K562 (cell line): ENCODE measurements around the gene TSC22D3. TPM values are rescaled to one million over a fixed set of nuclear protein-coding genes. Genes with fewer than 3 reads are reported as not detected.

ENCODE experiments used
- SP1 ChIP-seq: sonication (generic); formaldehyde crosslinking; IDR thresholded peaks from 2 replicates; pipeline ENCODE4 v1.8.1; 2022; ENCODE audit warnings: mild to moderate bottlenecking, missing genetic modification reagents
- THRA ChIP-seq: fragments of 450-650 bp; IDR thresholded peaks from 2 replicates; pipeline ENCODE4 v1.6.1; 2017; ENCODE audit warnings: mild to moderate bottlenecking, moderate library complexity
- ZNF766 ChIP-seq: fragments of 200-800 bp; sonication (Bioruptor generic); conservative IDR thresholded peaks from 2 replicates; pipeline ENCODE4 v1.6.1; 2016; ENCODE audit warnings: missing genetic modification characterization, missing compliant biosample characterization
- polyA plus RNA-seq, 8 experiments: library from polyadenylated mRNA; depleted of rRNA in 4 of 8; stranded (reverse) in 5 of 8; unstranded in 3 of 8; fragments of >200 nt; fragmentation: Nextera tagmentation in 2 of 8; fragmentation: Illumina TruSeq in 1 of 8; extraction: Ambion mirVana in 2 of 8; extraction: Trizol in 1 of 8; gene quantifications; 2 replicates each; pipeline versions ENCODE4 v1.2.1 to v1.2.3, GENCODE V29; 2011 to 2014; ENCODE audit warnings: inconsistent platforms in 1 of 8, missing spikeins in 1 of 8
- total RNA-seq, 7 experiments: library from RNA; depleted of rRNA in 6 of 7; stranded (reverse); fragments of >200 nt in 6 of 7; fragmentation: Illumina TruSeq in 2 of 7; extraction: Trizol in 2 of 7; gene quantifications; 2 replicates each; pipeline versions ENCODE4 v1.2.1 to v1.2.3, GENCODE V29; 2011 to 2021; ENCODE audit warnings: low replicate concordance in 1 of 7
- TF ChIP-seq, protein P1 (sequence below): fragments of 200-600 bp; sonication (generic); IDR thresholded peaks from one replicate; pipeline ENCODE4 v1.6.1; 2012; ENCODE audit warnings: mild to moderate bottlenecking, low read depth, low read length, inconsistent platforms
- TF ChIP-seq, protein P2 (sequence below): fragments of 450-650 bp; IDR thresholded peaks from 2 replicates; pipeline ENCODE4 v1.6.1; 2016

TSC22D3 gene
- total and polyA plus RNA-seq, 9 of the 15 experiments (the other 6 are each of a cell fraction or from before 2014, with no cell fraction given): 0.48 to 3.0 (median 0.87) TPM

DNA sequence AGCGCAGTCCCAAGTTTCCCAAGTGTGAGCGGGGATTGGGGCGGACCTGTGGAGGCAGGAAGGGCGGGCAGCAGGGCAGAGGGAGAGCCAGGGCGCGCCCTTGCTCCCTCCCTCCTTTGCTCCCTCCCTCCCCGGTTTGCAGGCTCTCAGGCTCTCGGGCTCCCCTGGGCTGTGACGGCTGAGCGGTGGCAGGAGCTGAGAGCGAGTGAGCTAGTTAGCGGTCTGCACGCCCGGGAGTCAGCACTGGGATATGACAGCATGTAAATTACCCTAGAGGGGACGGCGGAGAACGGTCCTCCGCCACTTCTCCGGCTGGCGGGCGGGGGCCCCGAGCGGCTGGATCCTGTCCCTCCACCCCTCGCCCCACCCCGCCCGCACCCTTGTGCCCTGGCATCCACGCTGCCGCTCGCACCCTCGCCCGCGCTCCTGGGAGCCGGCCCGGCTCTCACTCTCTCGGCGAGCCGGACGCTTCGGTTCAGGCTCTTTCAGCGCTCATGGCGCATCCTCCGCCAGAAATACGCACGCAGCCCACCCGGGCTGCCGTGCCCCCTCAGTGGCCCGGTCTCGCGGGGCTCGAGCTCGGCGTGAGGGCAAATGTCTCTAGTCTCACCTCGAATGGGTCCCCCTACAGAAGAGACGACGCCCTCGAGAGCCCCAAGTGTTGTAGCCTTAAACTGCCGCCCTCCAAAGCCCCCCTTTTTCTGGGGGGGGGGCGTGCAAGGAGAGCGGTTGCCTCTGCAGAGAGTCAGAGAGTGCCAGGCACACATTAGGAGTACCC, at the start of gene TSC22D3 (continued):
- TF ChIP-seq, protein P1, sequence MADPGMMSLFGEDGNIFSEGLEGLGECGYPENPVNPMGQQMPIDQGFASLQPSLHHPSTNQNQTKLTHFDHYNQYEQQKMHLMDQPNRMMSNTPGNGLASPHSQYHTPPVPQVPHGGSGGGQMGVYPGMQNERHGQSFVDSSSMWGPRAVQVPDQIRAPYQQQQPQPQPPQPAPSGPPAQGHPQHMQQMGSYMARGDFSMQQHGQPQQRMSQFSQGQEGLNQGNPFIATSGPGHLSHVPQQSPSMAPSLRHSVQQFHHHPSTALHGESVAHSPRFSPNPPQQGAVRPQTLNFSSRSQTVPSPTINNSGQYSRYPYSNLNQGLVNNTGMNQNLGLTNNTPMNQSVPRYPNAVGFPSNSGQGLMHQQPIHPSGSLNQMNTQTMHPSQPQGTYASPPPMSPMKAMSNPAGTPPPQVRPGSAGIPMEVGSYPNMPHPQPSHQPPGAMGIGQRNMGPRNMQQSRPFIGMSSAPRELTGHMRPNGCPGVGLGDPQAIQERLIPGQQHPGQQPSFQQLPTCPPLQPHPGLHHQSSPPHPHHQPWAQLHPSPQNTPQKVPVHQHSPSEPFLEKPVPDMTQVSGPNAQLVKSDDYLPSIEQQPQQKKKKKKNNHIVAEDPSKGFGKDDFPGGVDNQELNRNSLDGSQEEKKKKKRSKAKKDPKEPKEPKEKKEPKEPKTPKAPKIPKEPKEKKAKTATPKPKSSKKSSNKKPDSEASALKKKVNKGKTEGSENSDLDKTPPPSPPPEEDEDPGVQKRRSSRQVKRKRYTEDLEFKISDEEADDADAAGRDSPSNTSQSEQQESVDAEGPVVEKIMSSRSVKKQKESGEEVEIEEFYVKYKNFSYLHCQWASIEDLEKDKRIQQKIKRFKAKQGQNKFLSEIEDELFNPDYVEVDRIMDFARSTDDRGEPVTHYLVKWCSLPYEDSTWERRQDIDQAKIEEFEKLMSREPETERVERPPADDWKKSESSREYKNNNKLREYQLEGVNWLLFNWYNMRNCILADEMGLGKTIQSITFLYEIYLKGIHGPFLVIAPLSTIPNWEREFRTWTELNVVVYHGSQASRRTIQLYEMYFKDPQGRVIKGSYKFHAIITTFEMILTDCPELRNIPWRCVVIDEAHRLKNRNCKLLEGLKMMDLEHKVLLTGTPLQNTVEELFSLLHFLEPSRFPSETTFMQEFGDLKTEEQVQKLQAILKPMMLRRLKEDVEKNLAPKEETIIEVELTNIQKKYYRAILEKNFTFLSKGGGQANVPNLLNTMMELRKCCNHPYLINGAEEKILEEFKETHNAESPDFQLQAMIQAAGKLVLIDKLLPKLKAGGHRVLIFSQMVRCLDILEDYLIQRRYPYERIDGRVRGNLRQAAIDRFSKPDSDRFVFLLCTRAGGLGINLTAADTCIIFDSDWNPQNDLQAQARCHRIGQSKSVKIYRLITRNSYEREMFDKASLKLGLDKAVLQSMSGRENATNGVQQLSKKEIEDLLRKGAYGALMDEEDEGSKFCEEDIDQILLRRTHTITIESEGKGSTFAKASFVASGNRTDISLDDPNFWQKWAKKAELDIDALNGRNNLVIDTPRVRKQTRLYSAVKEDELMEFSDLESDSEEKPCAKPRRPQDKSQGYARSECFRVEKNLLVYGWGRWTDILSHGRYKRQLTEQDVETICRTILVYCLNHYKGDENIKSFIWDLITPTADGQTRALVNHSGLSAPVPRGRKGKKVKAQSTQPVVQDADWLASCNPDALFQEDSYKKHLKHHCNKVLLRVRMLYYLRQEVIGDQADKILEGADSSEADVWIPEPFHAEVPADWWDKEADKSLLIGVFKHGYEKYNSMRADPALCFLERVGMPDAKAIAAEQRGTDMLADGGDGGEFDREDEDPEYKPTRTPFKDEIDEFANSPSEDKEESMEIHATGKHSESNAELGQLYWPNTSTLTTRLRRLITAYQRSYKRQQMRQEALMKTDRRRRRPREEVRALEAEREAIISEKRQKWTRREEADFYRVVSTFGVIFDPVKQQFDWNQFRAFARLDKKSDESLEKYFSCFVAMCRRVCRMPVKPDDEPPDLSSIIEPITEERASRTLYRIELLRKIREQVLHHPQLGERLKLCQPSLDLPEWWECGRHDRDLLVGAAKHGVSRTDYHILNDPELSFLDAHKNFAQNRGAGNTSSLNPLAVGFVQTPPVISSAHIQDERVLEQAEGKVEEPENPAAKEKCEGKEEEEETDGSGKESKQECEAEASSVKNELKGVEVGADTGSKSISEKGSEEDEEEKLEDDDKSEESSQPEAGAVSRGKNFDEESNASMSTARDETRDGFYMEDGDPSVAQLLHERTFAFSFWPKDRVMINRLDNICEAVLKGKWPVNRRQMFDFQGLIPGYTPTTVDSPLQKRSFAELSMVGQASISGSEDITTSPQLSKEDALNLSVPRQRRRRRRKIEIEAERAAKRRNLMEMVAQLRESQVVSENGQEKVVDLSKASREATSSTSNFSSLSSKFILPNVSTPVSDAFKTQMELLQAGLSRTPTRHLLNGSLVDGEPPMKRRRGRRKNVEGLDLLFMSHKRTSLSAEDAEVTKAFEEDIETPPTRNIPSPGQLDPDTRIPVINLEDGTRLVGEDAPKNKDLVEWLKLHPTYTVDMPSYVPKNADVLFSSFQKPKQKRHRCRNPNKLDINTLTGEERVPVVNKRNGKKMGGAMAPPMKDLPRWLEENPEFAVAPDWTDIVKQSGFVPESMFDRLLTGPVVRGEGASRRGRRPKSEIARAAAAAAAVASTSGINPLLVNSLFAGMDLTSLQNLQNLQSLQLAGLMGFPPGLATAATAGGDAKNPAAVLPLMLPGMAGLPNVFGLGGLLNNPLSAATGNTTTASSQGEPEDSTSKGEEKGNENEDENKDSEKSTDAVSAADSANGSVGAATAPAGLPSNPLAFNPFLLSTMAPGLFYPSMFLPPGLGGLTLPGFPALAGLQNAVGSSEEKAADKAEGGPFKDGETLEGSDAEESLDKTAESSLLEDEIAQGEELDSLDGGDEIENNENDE: no peak
- TF ChIP-seq THRA (no peak), ZNF766 (no peak), SP1 (no peak)
- TF ChIP-seq, protein P2, sequence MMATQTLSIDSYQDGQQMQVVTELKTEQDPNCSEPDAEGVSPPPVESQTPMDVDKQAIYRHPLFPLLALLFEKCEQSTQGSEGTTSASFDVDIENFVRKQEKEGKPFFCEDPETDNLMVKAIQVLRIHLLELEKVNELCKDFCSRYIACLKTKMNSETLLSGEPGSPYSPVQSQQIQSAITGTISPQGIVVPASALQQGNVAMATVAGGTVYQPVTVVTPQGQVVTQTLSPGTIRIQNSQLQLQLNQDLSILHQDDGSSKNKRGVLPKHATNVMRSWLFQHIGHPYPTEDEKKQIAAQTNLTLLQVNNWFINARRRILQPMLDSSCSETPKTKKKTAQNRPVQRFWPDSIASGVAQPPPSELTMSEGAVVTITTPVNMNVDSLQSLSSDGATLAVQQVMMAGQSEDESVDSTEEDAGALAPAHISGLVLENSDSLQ: peak; percentile 55
